HCT116 (cell line): ENCODE measurements around the gene RAET1L. TPM values are rescaled to one million over a fixed set of nuclear protein-coding genes. Genes with fewer than 3 reads are reported as not detected.

Source experiments
- ATAC-seq: fragments of 200-7000 bp; cut with Tn5 transposase; 2 replicates; pipeline ENCODE4 v1.9.1; 2020; ENCODE audit warnings: mild to moderate bottlenecking, moderate library complexity
- BruUV-seq: library from RNA; stranded (reverse); fragments of 400-500 nt; replicated peaks from 2 replicates; lab custom pipeline; 2021; lab: Mats Ljungman, UMichigan
- CTCF ChIA-PET: fragments of 300-600 bp; sonication (Branson Sonifier 250); formaldehyde crosslinking; loops from one replicate; lab custom pipeline; 2021; ENCODE audit warnings: antibody characterized with exemption; lab: Charles Lee
- POLR2A ChIA-PET: fragments of 300-600, 350-600 bp; sonication (Branson Sonifier 250); formaldehyde crosslinking; loops from one replicate; lab custom pipeline; 2021; ENCODE audit warnings: antibody characterized with exemption; lab: Charles Lee
- RAD21 ChIA-PET, 2 experiments: fragments of 300-600 bp; sonication (Branson Sonifier 250); formaldehyde crosslinking; loops; one replicate each; lab custom pipeline; 2023; ENCODE audit warnings: low total read pairs in 2 of 2; ENCODE audit not compliant: uncharacterized antibody in 2 of 2, unreplicated experiment in 2 of 2, low non-redundant PET in 1 of 2; lab: Charles Lee
- DNase-seq: peaks from one replicate; pipeline ENCODE4 v3.0.0-alpha.2; 2010; ENCODE audit warnings: low read depth, low spot score
- H2AFZ ChIP-seq: fragments of 200-600 bp; shearing (Covaris generic), sonication (generic); 2 replicates; pipeline ENCODE4 v1.6.1; 2017; ENCODE audit warnings: low read depth, mixed run types, mixed read lengths, antibody characterized with exemption, low read length; ENCODE audit not compliant: poor library complexity, severe bottlenecking
- H3K27ac ChIP-seq: 2 replicates; pipeline ENCODE4 v1.5.1; 2012; ENCODE audit warnings: low read depth, low read length
- H3K27me3 ChIP-seq: fragments of 200-600 bp; sonication (generic); 2 replicates; pipeline ENCODE4 v1.6.1; 2016; ENCODE audit warnings: mixed run types, low read length, mixed read lengths; ENCODE audit not compliant: insufficient read depth
- H3K36me3 ChIP-seq, 2 experiments: fragments of 200-500 bp in 1 of 2; fragments of 200-600 bp in 1 of 2; sonication (Bioruptor generic) in 1 of 2; sonication (generic) in 1 of 2; 2 replicates each; pipeline versions ENCODE4 v1.5.1 to v1.6.1; 2014 to 2016; ENCODE audit warnings: low read length in 2 of 2, inconsistent platforms in 1 of 2, mixed read lengths in 1 of 2, mixed run types in 1 of 2; ENCODE audit not compliant: insufficient read depth in 2 of 2, control insufficient read depth in 1 of 2
- H3K4me1 ChIP-seq, 2 experiments: fragments of 200-600 bp in 1 of 2; sonication (generic) in 1 of 2; 2 replicates each; pipeline versions ENCODE4 v1.5.1 to v1.6.1; 2012 to 2017; ENCODE audit warnings: low read length in 2 of 2, inconsistent platforms in 1 of 2, mild to moderate bottlenecking in 1 of 2, mixed read lengths in 1 of 2, mixed run types in 1 of 2, moderate library complexity in 1 of 2; ENCODE audit not compliant: insufficient read depth in 2 of 2, control insufficient read depth in 1 of 2
- H3K4me2 ChIP-seq: fragments of 200-600 bp; sonication (generic); 2 replicates; pipeline ENCODE4 v1.6.1; 2017; ENCODE audit warnings: mixed run types, low read length, mixed read lengths
- H3K4me3 ChIP-seq, 2 experiments: fragments of 200-600 bp in 1 of 2; sonication (generic) in 1 of 2; replicated peaks in 1 of 2; 2 replicates each; pipeline ENCODE4 v1.5.1; 2011 to 2016; ENCODE audit warnings: low read length in 2 of 2, control low read depth in 1 of 2, low read depth in 1 of 2, mild to moderate bottlenecking in 1 of 2, mixed read lengths in 1 of 2, mixed run types in 1 of 2
- H3K79me2 ChIP-seq: fragments of 200-600 bp; sonication (generic); 2 replicates; pipeline ENCODE4 v1.6.1; 2017; ENCODE audit warnings: mild to moderate bottlenecking, mixed run types, low read length, moderate library complexity, mixed read lengths; ENCODE audit not compliant: insufficient read depth
- H3K9ac ChIP-seq: fragments of 200-600 bp; sonication (generic); 2 replicates; pipeline ENCODE4 v1.6.1; 2016; ENCODE audit warnings: low read length, mixed read lengths
- H3K9me2 ChIP-seq: fragments of 200-600 bp; sonication (generic), shearing (Covaris generic); 2 replicates; pipeline ENCODE4 v1.6.1; 2017; ENCODE audit warnings: mixed run types, mild to moderate bottlenecking, moderate library complexity; ENCODE audit not compliant: insufficient read depth
- H3K9me3 ChIP-seq, 2 experiments: fragments of 200-500 bp in 1 of 2; fragments of 200-600 bp in 1 of 2; sonication (Bioruptor generic) in 1 of 2; sonication (generic) in 1 of 2; 2 replicates each; pipeline ENCODE4 v1.6.1; 2014 to 2017; ENCODE audit warnings: low read length in 2 of 2, mixed read lengths in 2 of 2, inconsistent platforms in 1 of 2, low read depth in 1 of 2, mild to moderate bottlenecking in 1 of 2, mixed run types in 1 of 2, moderate library complexity in 1 of 2; ENCODE audit not compliant: control insufficient read depth in 1 of 2, insufficient read depth in 1 of 2
- H4K20me1 ChIP-seq: fragments of 200-600 bp; sonication (generic), shearing (Covaris generic); 2 replicates; pipeline ENCODE4 v1.6.1; 2017; ENCODE audit warnings: mixed run types, mild to moderate bottlenecking, moderate library complexity; ENCODE audit not compliant: insufficient read depth
- ATF3 ChIP-seq: IDR thresholded peaks from 2 replicates; pipeline ENCODE4 v1.6.1; 2012
- CTCF ChIP-seq, 3 experiments: fragments of 200-600 bp in 1 of 3; sonication (generic) in 1 of 3; IDR thresholded peaks in 2 of 3; conservative IDR thresholded peaks in 1 of 3; 2 replicates each; pipeline ENCODE4 v1.5.1; 2012 to 2017; ENCODE audit warnings: low read depth in 2 of 3, low read length in 2 of 3, antibody characterized with exemption in 1 of 3, borderline replicate concordance in 1 of 3, control low read depth in 1 of 3, mild to moderate bottlenecking in 1 of 3, mixed read lengths in 1 of 3, mixed run types in 1 of 3, moderate library complexity in 1 of 3; ENCODE audit not compliant: insufficient read depth in 1 of 3
- EGR1 ChIP-seq: IDR thresholded peaks from 2 replicates; pipeline ENCODE4 v1.6.1; 2012; ENCODE audit warnings: low read depth
- JUND ChIP-seq: IDR thresholded peaks from 2 replicates; pipeline ENCODE4 v1.6.1; 2012
- SP1 ChIP-seq: IDR thresholded peaks from 2 replicates; pipeline ENCODE4 v1.6.1; 2012; ENCODE audit warnings: low read depth
- SRF ChIP-seq: IDR thresholded peaks from 2 replicates; pipeline ENCODE4 v1.6.1; 2012; ENCODE audit warnings: low read depth
- TCF7L2 ChIP-seq: IDR thresholded peaks from 2 replicates; pipeline ENCODE4 v1.7.0; 2011; ENCODE audit warnings: borderline replicate concordance, inconsistent platforms; ENCODE audit not compliant: insufficient read depth, insufficient read length; ENCODE audit errors: extremely low read depth
- YY1 ChIP-seq: IDR thresholded peaks from 2 replicates; pipeline ENCODE4 v1.6.1; 2011; ENCODE audit warnings: low read length, low read depth, moderate library complexity, mild to moderate bottlenecking; ENCODE audit not compliant: insufficient replicate concordance; ENCODE audit errors: extremely low read depth
- ZBTB33 ChIP-seq: IDR thresholded peaks from 2 replicates; pipeline ENCODE4 v1.6.1; 2011; ENCODE audit warnings: mild to moderate bottlenecking, low read length, moderate library complexity; ENCODE audit not compliant: insufficient replicate concordance; ENCODE audit errors: extremely low read depth
- intact Hi-C: fragments of 100-400 bp; cut with micrococcal nuclease; formaldehyde crosslinking; loops from 2 replicates; pipeline ENCODE4 v1.10.0; 2022
- total RNA-seq: library from RNA; stranded (reverse); gene quantifications from one replicate; pipeline ENCODE4 v1.2.1, GENCODE V29; 2021; ENCODE audit not compliant: unreplicated experiment

The RAET1L gene
- total RNA-seq, 1 experiment from 2014 or later, result 1.5 TPM

GRCh38 chr6:149988550-149989346, 36.6 kb downstream of the RAET1L start:
- H3K79me2 ChIP-seq, result no peaks in the 10 kb centered on the region
- H3K27ac ChIP-seq, result no peak overlapping the region
- DNase-seq (no peak), ATAC-seq (no peak)
- no peaks in the 10 kb centered on the region for H3K36me3 ChIP-seq
- no peak overlapping the region for H3K4me3 ChIP-seq
- H3K4me2 ChIP-seq, result no peak overlapping the region
- CTCF ChIA-PET, result no interaction called here
- POLR2A ChIA-PET, result no interaction called here
- intact Hi-C loops, result no loop called here
- H3K27me3 ChIP-seq, result peaks cover 25% of the 10 kb centered on the region
- RAD21 ChIA-PET, result no interaction called here
- H2AFZ ChIP-seq, result no peak overlapping the region
- no TSS peak for BruUV-seq
- no peaks in the 10 kb centered on the region for H3K9me3 ChIP-seq
- H4K20me1 ChIP-seq, result no peaks in the 10 kb centered on the region
- H3K9ac ChIP-seq, result no peak overlapping the region
- H3K9me2 ChIP-seq, result no peaks in the 10 kb centered on the region
- H3K4me1 ChIP-seq, result no peaks in the 10 kb centered on the region
- TF ChIP-seq EGR1, result no peak
- TF ChIP-seq ZBTB33, result no peak
- no peak for TF ChIP-seq ATF3
- no peak for TF ChIP-seq JUND
- no peak for TF ChIP-seq SP1

GRCh38 chr6:149987602-149988107, 37.7 kb downstream of the RAET1L start:
- H3K36me3 ChIP-seq, result no peaks in the 10 kb centered on the region
- no peak overlapping the region for H3K4me3 ChIP-seq
- RAD21 ChIA-PET, result no interaction called here
- intact Hi-C loops, result no loop called here
- BruUV-seq, result no TSS peak
- H3K9ac ChIP-seq, result no peak overlapping the region
- no peak overlapping the region for H3K4me2 ChIP-seq
- no peaks in the 10 kb centered on the region for H3K4me1 ChIP-seq
- no peaks in the 10 kb centered on the region for H4K20me1 ChIP-seq
- no peaks in the 10 kb centered on the region for H3K79me2 ChIP-seq
- no peaks in the 10 kb centered on the region for H3K9me3 ChIP-seq
- CTCF ChIA-PET, result no interaction called here
- no peak overlapping the region for H3K27ac ChIP-seq
- DNase-seq (no peak), ATAC-seq (no peak)
- no peak overlapping the region for H2AFZ ChIP-seq
- POLR2A ChIA-PET, result no interaction called here
- peaks cover 22% of the 10 kb centered on the region for H3K27me3 ChIP-seq
- H3K9me2 ChIP-seq, result no peaks in the 10 kb centered on the region
- no peak for TF ChIP-seq TCF7L2
- no peak for TF ChIP-seq YY1
- no peak for TF ChIP-seq SRF
- TF ChIP-seq CTCF (IDR thresholded peaks at IDR 0.05 in 2 of 3, conservative IDR thresholded peaks at IDR 0.05 in 1 of 3; ENCODE audit: borderline replicate concordance in 1 of 3, insufficient read depth in 1 of 3, low read depth in 2 of 3, low read length in 2 of 3), result no peak
- TF ChIP-seq JUND, result no peak
- TF ChIP-seq SP1, result no peak
